ENCODE data around the gene SSH2. TPM values are rescaled to one million over a fixed set of nuclear protein-coding genes. Genes with fewer than 3 reads are reported as not detected.
"Not testable (repeated sequence)": the region's sequence is repeated elsewhere in the genome, so short reads cannot be mapped to it uniquely, and the experiment has no call there.

SSH2 gene
- total RNA-seq, 2 donors from 2014 or later, result 36.1 to 41.5 TPM

GRCh38 chr17:29807520-29808361 lies 122.3 kb downstream of the SSH2 start:
- ATAC-seq (peak; percentile 81), DNase-seq (peak; percentile 49 to 72)
- intact Hi-C loops (cut with DNase I, micrococcal nuclease), result loop anchor here (5.0 to 10.0 kb wide), 2 partner anchors 117 to 125 kb away; partner anchors contain the start of gene SSH2 (in 1 of the 2)

GRCh38 chr17:29802246-29802645 lies 127.8 kb downstream of the SSH2 start:
- DNase-seq, result no peak
- intact Hi-C loops (cut with DNase I, micrococcal nuclease), result loop anchor here in 1 of 2 donors (10.0 kb wide), 1 partner anchor 123 kb away; no protein-coding TSS in a partner anchor
- ATAC-seq, result no peak

- intact Hi-C loops (cut with DNase I, micrococcal nuclease), result loop anchor here in 1 of 2 donors (10.0 kb wide), 1 partner anchor 124 kb away; no protein-coding TSS in a partner anchor
- ATAC-seq, result no peak
- no peak for DNase-seq
These were observed 129.6 kb downstream of the SSH2 start for GRCh38 chr17:29800457-29800856.

- no peak for DNase-seq
- no peak for ATAC-seq
- intact Hi-C loops (cut with DNase I, micrococcal nuclease), result no loop called here
These were observed 133.4 kb downstream of the SSH2 start for GRCh38 chr17:29796652-29797051.

- intact Hi-C loops (cut with DNase I, micrococcal nuclease), result no loop called here
- no peak for ATAC-seq
- no peak for DNase-seq
These were observed 136.5 kb downstream of the SSH2 start for GRCh38 chr17:29793501-29793900.

- DNase-seq (no peak), ATAC-seq (no peak)
- intact Hi-C loops (cut with DNase I, micrococcal nuclease), result no loop called here
These were observed 138.5 kb downstream of the SSH2 start for GRCh38 chr17:29791336-29792080.

GRCh38 chr17:29789196-29790170 lies 140.5 kb downstream of the SSH2 start:
- no peak for ATAC-seq
- no peak for DNase-seq
- intact Hi-C loops (cut with DNase I, micrococcal nuclease), result no loop called here

GRCh38 chr17:29787995-29788394 lies 142.0 kb downstream of the SSH2 start:
- DNase-seq (no peak), ATAC-seq (no peak)
- intact Hi-C loops (cut with DNase I, micrococcal nuclease), result no loop called here

GRCh38 chr17:29782917-29783316 lies 147.1 kb downstream of the SSH2 start:
- intact Hi-C loops (cut with DNase I, micrococcal nuclease), result no loop called here
- DNase-seq (no peak), ATAC-seq (no peak)

- ATAC-seq, DNase-seq: not testable (repeated sequence)
- intact Hi-C loops (cut with DNase I, micrococcal nuclease), result loop anchor here in 1 of 2 donors (5.0 kb wide), 1 partner anchor 142 kb away; no protein-coding TSS in a partner anchor
These were observed 150.2 kb downstream of the SSH2 start for GRCh38 chr17:29779812-29780190.

GRCh38 chr17:29778956-29779811 lies 150.8 kb downstream of the SSH2 start:
- intact Hi-C loops (cut with DNase I, micrococcal nuclease), result loop anchor here in 1 of 2 donors (5.0 kb wide), 1 partner anchor 142 kb away; no protein-coding TSS in a partner anchor
- DNase-seq (peak; percentile 31 to 76), ATAC-seq (peak; percentile 70)

- intact Hi-C loops (cut with DNase I, micrococcal nuclease), result loop anchor here in 1 of 2 donors (5.0 kb wide), 1 partner anchor 140 kb away; no protein-coding TSS in a partner anchor
- DNase-seq, result no peak
- ATAC-seq, result no peak
These were observed 152.4 kb downstream of the SSH2 start for GRCh38 chr17:29777663-29778062.

GRCh38 chr17:29776026-29776425 lies 154.0 kb downstream of the SSH2 start:
- intact Hi-C loops (cut with DNase I, micrococcal nuclease), result loop anchor here in 1 of 2 donors (5.0 kb wide), 1 partner anchor 139 kb away; no protein-coding TSS in a partner anchor
- DNase-seq, result no peak
- no peak for ATAC-seq

- no peak for DNase-seq
- intact Hi-C loops (cut with DNase I, micrococcal nuclease), result no loop called here
- no peak for ATAC-seq
These were observed 157.0 kb downstream of the SSH2 start for GRCh38 chr17:29772981-29773380.

GRCh38 chr17:29771546-29771945 lies 158.5 kb downstream of the SSH2 start:
- ATAC-seq (no peak), DNase-seq (no peak)
- intact Hi-C loops (cut with DNase I, micrococcal nuclease), result no loop called here

GRCh38 chr17:29769225-29769624 lies 160.8 kb downstream of the SSH2 start:
- DNase-seq (no peak), ATAC-seq (no peak)
- intact Hi-C loops (cut with DNase I, micrococcal nuclease), result no loop called here

- DNase-seq, result no peak
- ATAC-seq, result no peak
- intact Hi-C loops (cut with DNase I, micrococcal nuclease), result no loop called here
These were observed 163.2 kb downstream of the SSH2 start for GRCh38 chr17:29766796-29767327.
